ENCODE measurements around the gene SLC24A3.

SLC24A3 gene

DNA sequence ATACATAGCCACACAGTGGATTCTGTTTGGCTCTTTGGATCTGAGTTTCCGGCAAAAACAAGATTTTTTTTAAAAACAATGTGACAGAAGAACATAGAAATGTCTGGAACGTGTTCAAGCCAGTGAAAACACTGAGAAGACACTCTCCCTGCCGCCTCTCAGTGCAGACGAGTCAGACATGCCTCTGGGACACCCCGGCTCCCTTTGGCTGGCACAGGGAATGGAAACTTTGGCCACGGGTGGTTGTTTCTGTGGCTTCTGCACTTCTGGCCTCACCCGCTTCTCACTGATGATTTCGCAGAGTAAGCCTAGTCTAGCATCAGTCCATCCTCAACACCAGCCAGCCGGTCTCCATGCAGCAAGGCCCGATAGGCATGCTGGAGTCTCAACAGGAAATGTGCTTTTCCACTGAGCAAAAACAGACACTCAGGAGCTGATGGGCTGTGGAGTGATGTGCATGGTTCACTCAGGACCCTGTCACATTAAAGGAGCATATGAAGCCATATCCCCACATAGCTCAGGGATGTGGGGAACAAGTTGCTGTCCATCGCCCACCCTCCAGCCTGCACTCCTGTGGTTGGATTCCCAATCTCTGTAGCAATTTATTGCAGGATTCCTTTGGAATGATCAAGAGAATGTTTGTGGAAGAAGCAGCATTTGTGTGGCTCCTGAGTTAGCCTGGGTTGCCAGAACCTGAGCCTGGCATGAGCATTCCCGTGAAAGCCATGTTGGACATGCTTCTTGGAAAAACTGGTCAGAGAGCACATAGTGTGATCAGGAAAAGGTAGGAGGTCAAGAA lies 283.7 kb downstream of the SLC24A3 start:
- no peaks in the 10 kb centered on the region for H3K9me3 ChIP-seq (ENCODE audit: insufficient read depth, low read depth, low read length)
- H3K4me3 ChIP-seq (ENCODE audit: low read length, poor library complexity, severe bottlenecking): no peak overlapping the region
- H3F3A ChIP-seq (ENCODE audit: low read depth): no peaks in the 10 kb centered on the region
- no peaks in the 10 kb centered on the region for H3K27me3 ChIP-seq (ENCODE audit: insufficient read depth, low read length, poor library complexity, severe bottlenecking)
- no peak overlapping the region for H2AFZ ChIP-seq (ENCODE audit: low read length)
- no peaks in the 10 kb centered on the region for H3K79me2 ChIP-seq (ENCODE audit: insufficient read depth, low read length)
- H3K36me3 ChIP-seq (ENCODE audit: insufficient read depth, low read length): no peaks in the 10 kb centered on the region
- peaks cover 45% of the 10 kb centered on the region for H3K4me1 ChIP-seq (ENCODE audit: insufficient read depth, low read length, poor library complexity, severe bottlenecking)
- H3K9ac ChIP-seq (ENCODE audit: low read depth, low read length, poor library complexity, severe bottlenecking): no peak overlapping the region
- H3K9me2 ChIP-seq (replicated peaks; ENCODE audit: low read depth, low read length): no peaks in the 10 kb centered on the region
- no peak overlapping the region for H3K4me2 ChIP-seq (ENCODE audit: low read depth, low read length, poor library complexity, severe bottlenecking)
- TF ChIP-seq EZH2phosphoT487 (IDR thresholded peaks at IDR 0.05; ENCODE audit: borderline replicate concordance) (no peak), CTCF (conservative IDR thresholded peaks at IDR 0.05; ENCODE audit: low read length) (no peak)
- H4K20me1 ChIP-seq (ENCODE audit: insufficient read depth, low read length, poor library complexity, severe bottlenecking): no peaks in the 10 kb centered on the region

GRCh38 chr20:19497064-19497463 lies 284.6 kb downstream of the SLC24A3 start:
- Histone ChIP-seq H3K27me3 (ENCODE audit: insufficient read depth, low read length, poor library complexity, severe bottlenecking) (no peaks in the 10 kb centered on the region), H2AFZ (ENCODE audit: low read length) (no peak overlapping the region), H3K4me2 (ENCODE audit: low read depth, low read length, poor library complexity, severe bottlenecking) (no peak overlapping the region), H3K4me1 (ENCODE audit: insufficient read depth, low read length, poor library complexity, severe bottlenecking) (peaks cover 45% of the 10 kb centered on the region), H3K79me2 (ENCODE audit: insufficient read depth, low read length) (no peaks in the 10 kb centered on the region), H3K9me2 (replicated peaks; ENCODE audit: low read depth, low read length) (no peaks in the 10 kb centered on the region), H3K9me3 (ENCODE audit: insufficient read depth, low read depth, low read length) (no peaks in the 10 kb centered on the region), H3K9ac (ENCODE audit: low read depth, low read length, poor library complexity, severe bottlenecking) (no peak overlapping the region), H4K20me1 (ENCODE audit: insufficient read depth, low read length, poor library complexity, severe bottlenecking) (no peaks in the 10 kb centered on the region), H3F3A (ENCODE audit: low read depth) (no peaks in the 10 kb centered on the region), H3K4me3 (ENCODE audit: low read length, poor library complexity, severe bottlenecking) (no peak overlapping the region), H3K36me3 (ENCODE audit: insufficient read depth, low read length) (no peaks in the 10 kb centered on the region)
- TF ChIP-seq CTCF (conservative IDR thresholded peaks at IDR 0.05; ENCODE audit: low read length) (no peak), EZH2phosphoT487 (IDR thresholded peaks at IDR 0.05; ENCODE audit: borderline replicate concordance) (no peak)

- Histone ChIP-seq H3K4me2 (ENCODE audit: low read depth, low read length, poor library complexity, severe bottlenecking) (peak overlapping the region; percentile 65), H3K9me2 (replicated peaks; ENCODE audit: low read depth, low read length) (no peaks in the 10 kb centered on the region), H3K9ac (ENCODE audit: low read depth, low read length, poor library complexity, severe bottlenecking) (peak overlapping the region; percentile 8), H3F3A (ENCODE audit: low read depth) (no peaks in the 10 kb centered on the region), H3K27me3 (ENCODE audit: insufficient read depth, low read length, poor library complexity, severe bottlenecking) (no peaks in the 10 kb centered on the region), H4K20me1 (ENCODE audit: insufficient read depth, low read length, poor library complexity, severe bottlenecking) (no peaks in the 10 kb centered on the region), H3K4me1 (ENCODE audit: insufficient read depth, low read length, poor library complexity, severe bottlenecking) (peaks cover 41% of the 10 kb centered on the region), H3K36me3 (ENCODE audit: insufficient read depth, low read length) (no peaks in the 10 kb centered on the region), H3K4me3 (ENCODE audit: low read length, poor library complexity, severe bottlenecking) (peak overlapping the region; percentile 48), H3K9me3 (ENCODE audit: insufficient read depth, low read depth, low read length) (no peaks in the 10 kb centered on the region), H2AFZ (ENCODE audit: low read length) (no peak overlapping the region), H3K79me2 (ENCODE audit: insufficient read depth, low read length) (no peaks in the 10 kb centered on the region)
- no peak for TF ChIP-seq CTCF (conservative IDR thresholded peaks at IDR 0.05; ENCODE audit: low read length)
- TF ChIP-seq EZH2phosphoT487 (IDR thresholded peaks at IDR 0.05; ENCODE audit: borderline replicate concordance): no peak
These were observed 286.3 kb downstream of the SLC24A3 start for GRCh38 chr20:19498756-19499155.
